Ectodermal cell (in vitro differentiated cells): ENCODE data around the gene CNRIP1.

Experiments
- H3K27ac ChIP-seq: 2 replicates; pipeline ENCODE4 v1.7.0; 2013; ENCODE audit warnings: mild to moderate bottlenecking, low read depth, low read length; ENCODE audit not compliant: insufficient read depth, poor library complexity, severe bottlenecking
- H3K27me3 ChIP-seq: 2 replicates; pipeline ENCODE4 v1.7.0; 2013; ENCODE audit warnings: mild to moderate bottlenecking, low read length; ENCODE audit not compliant: insufficient read depth, control insufficient read depth, poor library complexity, severe bottlenecking
- H3K36me3 ChIP-seq: one replicate; pipeline ENCODE4 v1.7.0; 2013; ENCODE audit warnings: low read length; ENCODE audit not compliant: control insufficient read depth, insufficient read depth
- H3K4me1 ChIP-seq: one replicate; pipeline ENCODE4 v1.7.0; 2013; ENCODE audit warnings: low read length; ENCODE audit not compliant: control insufficient read depth, insufficient read depth
- H3K4me3 ChIP-seq: 2 replicates; pipeline ENCODE4 v1.7.0; 2013; ENCODE audit warnings: low read depth, low read length, control low read depth; ENCODE audit not compliant: insufficient read depth
- H3K9me3 ChIP-seq: 2 replicates; pipeline ENCODE4 v1.7.0; 2013; ENCODE audit warnings: mild to moderate bottlenecking, low read length, moderate library complexity; ENCODE audit not compliant: control insufficient read depth
- WGBS, 2 experiments: methylation state at CpG; one replicate each; pipeline ENCODE4 v1.1.7; 2013; ENCODE audit warnings: missing lambda C conversion rate in 2 of 2; 5-methylcytosine and 5-hydroxymethylcytosine counted together

The CNRIP1 gene

DNA sequence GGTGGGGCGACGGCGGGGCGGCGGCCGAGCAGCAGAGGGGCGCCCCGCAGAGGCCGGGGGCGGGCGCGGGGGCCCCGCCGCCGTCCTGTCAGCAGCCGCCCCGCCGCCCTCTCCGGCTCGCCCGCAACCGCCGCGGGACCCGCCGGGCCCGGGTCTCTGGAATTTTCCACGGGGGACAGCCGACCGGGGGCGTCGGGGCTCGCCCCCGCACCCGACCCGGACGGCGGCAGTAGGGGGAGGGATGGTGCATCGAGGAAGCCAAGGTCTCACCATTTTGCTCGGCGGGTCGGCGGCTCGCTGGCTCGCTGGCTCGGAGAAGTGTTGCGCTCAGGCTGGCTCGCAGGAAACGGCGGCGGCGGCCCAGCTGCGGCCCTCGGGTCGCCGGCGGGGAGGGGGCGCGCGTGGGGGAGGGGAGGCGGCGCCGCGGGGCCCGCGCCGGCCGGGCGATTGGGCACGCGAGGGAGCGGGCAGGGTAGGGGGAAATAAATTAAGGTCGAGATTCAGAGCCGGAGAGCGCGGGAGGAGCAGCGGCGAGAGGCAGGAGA, 67.8 kb downstream of the CNRIP1 start:
- H3K9me3 ChIP-seq: no peaks in the 10 kb centered on the region
- H3K4me1 ChIP-seq: peaks cover 15% of the 10 kb centered on the region
- no peaks in the 10 kb centered on the region for H3K36me3 ChIP-seq
- peak overlapping the region; percentile 85 for H3K27ac ChIP-seq
- H3K27me3 ChIP-seq: no peaks in the 10 kb centered on the region
- WGBS, 2 experiments: 0 to 1% methylated on average over 78 of the region's 78 CpGs
- H3K4me3 ChIP-seq: peak overlapping the region; percentile 72

- Histone ChIP-seq H3K4me3 (peak overlapping the region; percentile 72), H3K36me3 (no peaks in the 10 kb centered on the region), H3K4me1 (peaks cover 20% of the 10 kb centered on the region), H3K27ac (peak overlapping the region; percentile 85), H3K9me3 (no peaks in the 10 kb centered on the region), H3K27me3 (no peaks in the 10 kb centered on the region)
- 0% methylated on average over 41 of the region's 41 CpGs for WGBS, 2 experiments
Measured at GRCh38 chr2:68251187-68251854, 68.4 kb downstream of the CNRIP1 start.

- H3K9me3 ChIP-seq: no peaks in the 10 kb centered on the region
- peak overlapping the region; percentile 72 for H3K4me3 ChIP-seq
- H3K27ac ChIP-seq: peak overlapping the region; percentile 85
- no peaks in the 10 kb centered on the region for H3K27me3 ChIP-seq
- 6 to 8% methylated on average over 15 of the region's 15 CpGs for WGBS, 2 experiments
- H3K4me1 ChIP-seq: peaks cover 15% of the 10 kb centered on the region
- no peaks in the 10 kb centered on the region for H3K36me3 ChIP-seq
Measured at GRCh38 chr2:68250652-68251186, 69.0 kb downstream of the CNRIP1 start.

GRCh38 chr2:68250196-68250595, 69.6 kb downstream of the CNRIP1 start:
- H3K4me1 ChIP-seq: peaks cover 15% of the 10 kb centered on the region
- no peak overlapping the region for H3K27ac ChIP-seq
- H3K4me3 ChIP-seq: peak overlapping the region; percentile 72
- no peaks in the 10 kb centered on the region for H3K27me3 ChIP-seq
- no peaks in the 10 kb centered on the region for H3K9me3 ChIP-seq
- no peaks in the 10 kb centered on the region for H3K36me3 ChIP-seq
- WGBS, 2 experiments: 51 to 68% methylated on average over 2 to 5 of the region's 5 CpGs

- H3K4me3 ChIP-seq: no peak overlapping the region
- no peak overlapping the region for H3K27ac ChIP-seq
- peaks cover 15% of the 10 kb centered on the region for H3K4me1 ChIP-seq
- H3K9me3 ChIP-seq: no peaks in the 10 kb centered on the region
- H3K27me3 ChIP-seq: no peaks in the 10 kb centered on the region
- WGBS, 2 experiments: 90 to 91% methylated on average over 2 of the region's 2 CpGs
- H3K36me3 ChIP-seq: no peaks in the 10 kb centered on the region
Measured at GRCh38 chr2:68248806-68249205, 70.9 kb downstream of the CNRIP1 start.

DNA sequence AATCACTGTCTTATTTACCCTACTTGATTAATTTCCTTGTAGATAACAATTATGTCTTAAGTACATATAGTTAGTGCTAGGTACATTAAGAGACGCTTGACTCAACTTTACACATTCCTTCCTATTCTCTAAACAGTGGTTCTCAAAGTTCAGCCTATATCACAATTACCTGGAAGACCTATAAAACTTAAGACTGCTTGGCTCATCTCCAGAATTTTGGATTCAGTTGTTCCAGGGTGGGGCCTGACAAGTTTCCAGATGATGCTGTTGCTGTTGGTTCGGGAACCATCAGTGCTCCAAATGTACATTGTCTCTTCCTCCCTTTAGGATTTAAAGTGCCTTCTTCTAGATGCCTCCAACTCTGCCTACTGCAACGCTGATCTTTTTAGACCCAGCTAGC, 71.4 kb downstream of the CNRIP1 start:
- Histone ChIP-seq H3K27ac (no peak overlapping the region), H3K4me3 (no peak overlapping the region), H3K4me1 (peaks cover 15% of the 10 kb centered on the region), H3K36me3 (no peaks in the 10 kb centered on the region), H3K9me3 (no peaks in the 10 kb centered on the region), H3K27me3 (no peaks in the 10 kb centered on the region)
- WGBS, 2 experiments: 91 to 92% methylated on average over 3 of the region's 3 CpGs

DNA sequence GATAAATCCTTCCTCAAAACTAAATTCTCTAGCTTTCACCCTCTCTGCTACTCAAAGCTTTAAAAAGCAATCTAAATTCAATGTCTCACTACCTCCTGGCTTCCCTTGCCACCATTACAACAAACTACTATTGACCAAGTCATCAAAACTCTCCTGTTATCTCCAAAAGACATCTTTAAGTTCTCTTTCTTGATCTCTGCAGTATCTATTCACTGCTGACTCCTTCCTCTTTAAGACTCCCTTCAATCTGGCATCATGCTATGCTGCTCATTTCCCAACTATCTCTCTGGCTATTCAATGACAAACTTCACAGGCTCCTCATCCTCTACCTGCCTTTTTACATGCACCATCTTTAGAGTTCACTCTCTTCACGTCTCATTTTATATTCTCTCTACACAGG, 73.4 kb downstream of the CNRIP1 start:
- H3K9me3 ChIP-seq: no peaks in the 10 kb centered on the region
- no peaks in the 10 kb centered on the region for H3K27me3 ChIP-seq
- no peak overlapping the region for H3K27ac ChIP-seq
- 89 to 91% methylated on average over 1 of the region's 1 CpG for WGBS, 2 experiments
- no peaks in the 10 kb centered on the region for H3K36me3 ChIP-seq
- H3K4me3 ChIP-seq: no peak overlapping the region
- peaks cover 15% of the 10 kb centered on the region for H3K4me1 ChIP-seq

DNA sequence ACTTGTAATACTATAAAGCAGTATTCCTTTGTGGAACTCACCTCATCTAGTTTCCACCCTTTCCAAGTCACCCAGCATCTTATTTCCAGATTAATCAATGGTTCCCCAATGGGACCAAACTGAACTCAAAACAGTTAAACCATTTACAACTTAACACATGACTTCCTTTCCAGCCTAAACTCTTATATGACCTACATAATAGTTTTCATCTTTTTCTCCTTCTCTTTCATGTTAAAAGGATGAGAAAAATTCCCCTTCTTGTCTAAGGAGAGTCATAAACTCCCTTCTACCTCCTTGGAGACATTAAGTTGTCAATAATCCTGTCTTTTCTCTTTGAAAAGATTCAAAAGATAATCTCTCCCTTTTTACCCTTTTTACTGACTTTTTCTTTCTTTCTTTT, 74.1 kb downstream of the CNRIP1 start:
- Histone ChIP-seq H3K27ac (no peak overlapping the region), H3K27me3 (no peaks in the 10 kb centered on the region), H3K4me1 (peaks cover 15% of the 10 kb centered on the region), H3K4me3 (no peak overlapping the region), H3K9me3 (no peaks in the 10 kb centered on the region), H3K36me3 (no peaks in the 10 kb centered on the region)

DNA sequence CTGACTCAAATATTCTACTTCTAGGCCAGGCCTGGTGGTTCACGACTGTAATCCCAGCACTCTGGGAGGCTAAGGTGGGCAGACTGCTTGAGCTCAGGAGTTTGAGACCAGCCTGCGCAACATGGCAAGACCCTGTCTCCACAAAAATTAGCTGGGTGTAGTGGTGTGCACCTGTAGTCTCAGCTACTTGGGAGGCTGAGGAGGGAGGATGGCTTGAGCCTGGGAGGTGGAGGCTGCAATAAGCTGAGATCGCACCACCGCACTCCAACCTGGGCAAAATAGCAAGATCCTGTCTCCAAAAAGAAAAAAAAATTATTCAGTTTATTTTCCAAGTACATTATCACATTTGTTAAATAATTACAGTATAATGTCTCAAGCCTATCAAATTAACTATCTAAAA, 74.7 kb downstream of the CNRIP1 start:
- WGBS, 2 experiments: 93 to 97% methylated on average over 4 of the region's 4 CpGs
- H3K4me1 ChIP-seq: peaks cover 10% of the 10 kb centered on the region
- no peak overlapping the region for H3K27ac ChIP-seq
- no peaks in the 10 kb centered on the region for H3K36me3 ChIP-seq
- H3K9me3 ChIP-seq: no peaks in the 10 kb centered on the region
- no peaks in the 10 kb centered on the region for H3K27me3 ChIP-seq
- no peak overlapping the region for H3K4me3 ChIP-seq

- Histone ChIP-seq H3K27me3 (no peaks in the 10 kb centered on the region), H3K9me3 (no peaks in the 10 kb centered on the region), H3K27ac (no peak overlapping the region), H3K36me3 (no peaks in the 10 kb centered on the region), H3K4me1 (peaks cover 7% of the 10 kb centered on the region), H3K4me3 (no peak overlapping the region)
- WGBS, 2 experiments: 86 to 89% methylated on average over 2 of the region's 2 CpGs
Measured at GRCh38 chr2:68244456-68244855, 75.3 kb downstream of the CNRIP1 start.
